CD4-positive, alpha-beta T cell treated with Interleukin-10 for 1 hour (primary cell): ENCODE data around the gene CSH2.
"Not testable (repeated sequence)": the region's sequence is repeated elsewhere in the genome, so short reads cannot be mapped to it uniquely, and the experiment has no call there.

ENCODE experiments used
- DNase-seq: peaks from one replicate; pipeline ENCODE4 v3.0.0-alpha.2; 2020

Gene CSH2

GRCh38 chr17:63873577-63873976 is at the start of gene CSH2:
TSS of gene CSH2 (minus strand) at chr17:63873677. CDS start at chr17:63873614, 63 bp downstream.
- not testable (repeated sequence) for DNase-seq

- not testable (repeated sequence) for DNase-seq
Measured at GRCh38 chr17:63922402-63922801, 48.9 kb upstream of the CSH2 start.

GRCh38 chr17:63920779-63921178 is 47.3 kb upstream of the CSH2 start:
- not testable (repeated sequence) for DNase-seq

GRCh38 chr17:63920050-63920449 is 46.6 kb upstream of the CSH2 start:
- not testable (repeated sequence) for DNase-seq

- DNase-seq: peak; percentile 85
Measured at GRCh38 chr17:63919311-63919723, 45.8 kb upstream of the CSH2 start.

GRCh38 chr17:63918789-63919305 is 45.4 kb upstream of the CSH2 start, which contains the start of gene GH1:
TSS of gene GH1 (minus strand) at chr17:63918839. CDS start at chr17:63918776, 63 bp downstream.
- DNase-seq: not testable (repeated sequence)

- DNase-seq: no peak
Measured at GRCh38 chr17:63918305-63918704, 44.8 kb upstream of the CSH2 start.

- no peak for DNase-seq
Measured at GRCh38 chr17:63917646-63918045, 44.2 kb upstream of the CSH2 start.

- not testable (repeated sequence) for DNase-seq
Measured at GRCh38 chr17:63917206-63917605, 43.7 kb upstream of the CSH2 start.

- no peak for DNase-seq
Measured at GRCh38 chr17:63916566-63917185, 43.2 kb upstream of the CSH2 start.

- not testable (repeated sequence) for DNase-seq
Measured at GRCh38 chr17:63915753-63916152, 42.3 kb upstream of the CSH2 start.

GRCh38 chr17:63914471-63914870 is 41.0 kb upstream of the CSH2 start:
- no peak for DNase-seq

GRCh38 chr17:63911657-63912100 is 38.2 kb upstream of the CSH2 start:
- peak; percentile 71 for DNase-seq

GRCh38 chr17:63911041-63911635 is 37.7 kb upstream of the CSH2 start, which contains the start of gene CSHL1:
TSS of gene CSHL1 (minus strand) at chr17:63911258. CDS start at chr17:63911196, 62 bp downstream.
- no peak for DNase-seq

- DNase-seq: no peak
Measured at GRCh38 chr17:63910096-63910495, 36.6 kb upstream of the CSH2 start.

- DNase-seq: not testable (repeated sequence)
Measured at GRCh38 chr17:63909586-63909985, 36.1 kb upstream of the CSH2 start.

- peak; percentile 13 for DNase-seq
Measured at GRCh38 chr17:63907161-63907778, 33.8 kb upstream of the CSH2 start.

GRCh38 chr17:63904796-63905195 is 31.3 kb upstream of the CSH2 start:
- DNase-seq: not testable (repeated sequence)

- DNase-seq: peak; percentile 67
Measured at GRCh38 chr17:63903787-63904201, 30.3 kb upstream of the CSH2 start.

GRCh38 chr17:63901971-63902370 is 28.5 kb upstream of the CSH2 start:
- not testable (repeated sequence) for DNase-seq

- peak; percentile 37 for DNase-seq
Measured at GRCh38 chr17:63898899-63899798, 25.7 kb upstream of the CSH2 start.
